Astrocyte (in vitro differentiated cells and primary cell): Measurements from ENCODE around the gene LDOC1. TPM values are rescaled to one million over a fixed set of nuclear protein-coding genes. Genes with fewer than 3 reads are reported as not detected.

Experiments
- DNase-seq: peaks from one replicate; pipeline ENCODE4 v3.0.0-alpha.2; 2010; ENCODE audit warnings: low read depth
- FAIRE-seq: peaks from 2 replicates; lab custom pipeline; 2011; peaks lifted over from hg19 to GRCh38; lab: Jason Lieb, UNC
- H2AFZ ChIP-seq: 2 replicates; pipeline ENCODE4 v1.6.0; 2012; ENCODE audit warnings: low read depth, low read length, inconsistent platforms
- H3K27ac ChIP-seq: 2 replicates; pipeline ENCODE4 v1.5.1; 2011; ENCODE audit warnings: low read depth, low read length, inconsistent platforms
- H3K27me3 ChIP-seq: 2 replicates; pipeline ENCODE4 v1.6.0; 2011; ENCODE audit warnings: low read length, inconsistent platforms; ENCODE audit not compliant: insufficient read depth
- H3K36me3 ChIP-seq: 2 replicates; pipeline ENCODE4 v1.5.1; 2011; ENCODE audit warnings: low read length, inconsistent platforms; ENCODE audit not compliant: insufficient read depth
- H3K4me1 ChIP-seq: 2 replicates; pipeline ENCODE4 v1.5.1; 2011; ENCODE audit warnings: low read length, inconsistent platforms; ENCODE audit not compliant: insufficient read depth
- H3K4me2 ChIP-seq: 2 replicates; pipeline ENCODE4 v1.6.0; 2012; ENCODE audit warnings: low read length, inconsistent platforms
- H3K4me3 ChIP-seq: 2 replicates; pipeline ENCODE4 v1.5.1; 2011; ENCODE audit warnings: low read depth, mild to moderate bottlenecking, low read length, inconsistent platforms; ENCODE audit not compliant: insufficient read depth
- H3K79me2 ChIP-seq: 2 replicates; pipeline ENCODE4 v1.6.0; 2012; ENCODE audit warnings: mild to moderate bottlenecking, low read length, inconsistent platforms; ENCODE audit not compliant: insufficient read depth
- H3K9ac ChIP-seq: 2 replicates; pipeline ENCODE4 v1.6.0; 2012; ENCODE audit warnings: mild to moderate bottlenecking, low read length, inconsistent platforms
- H3K9me3 ChIP-seq: 2 replicates; pipeline ENCODE4 v1.5.1; 2012; ENCODE audit warnings: low read depth, mild to moderate bottlenecking, low read length, inconsistent platforms; ENCODE audit not compliant: insufficient read depth
- H4K20me1 ChIP-seq: 2 replicates; pipeline ENCODE4 v1.6.0; 2012; ENCODE audit warnings: low read length, inconsistent platforms; ENCODE audit not compliant: insufficient read depth
- H3K27ac Mint-ChIP-seq: one replicate; pipeline ENCODE4 v1.8.0; 2021; ENCODE audit warnings: mild to moderate bottlenecking, mixed read lengths; ENCODE audit not compliant: unreplicated experiment
- H3K27me3 Mint-ChIP-seq: one replicate; pipeline ENCODE4 v1.8.0; 2021; ENCODE audit warnings: low read depth, mixed read lengths; ENCODE audit not compliant: unreplicated experiment
- H3K36me3 Mint-ChIP-seq: one replicate; pipeline ENCODE4 v1.8.0; 2021; ENCODE audit warnings: low read depth, mixed read lengths; ENCODE audit not compliant: unreplicated experiment
- H3K4me1 Mint-ChIP-seq: one replicate; pipeline ENCODE4 v1.8.0; 2021; ENCODE audit warnings: low read depth, mixed read lengths; ENCODE audit not compliant: unreplicated experiment
- H3K4me3 Mint-ChIP-seq: one replicate; pipeline ENCODE4 v1.8.0; 2021; ENCODE audit warnings: mild to moderate bottlenecking, moderate library complexity, mixed read lengths; ENCODE audit not compliant: unreplicated experiment
- H3K9me3 Mint-ChIP-seq: one replicate; pipeline ENCODE4 v1.8.0; 2021; ENCODE audit warnings: mild to moderate bottlenecking, mixed read lengths; ENCODE audit not compliant: unreplicated experiment
- EZH2 ChIP-seq: IDR thresholded peaks from 2 replicates; pipeline ENCODE4 v1.6.1; 2012; ENCODE audit warnings: mild to moderate bottlenecking, low read length, inconsistent platforms; ENCODE audit not compliant: insufficient read depth
- total RNA-seq: library from RNA; stranded (reverse); gene quantifications from 2 replicates; pipeline ENCODE4 v1.2.1, GENCODE V29; 2021
- TF ChIP-seq, protein P1 (sequence below): IDR thresholded peaks from 2 replicates; pipeline ENCODE4 v1.5.1; 2011; ENCODE audit warnings: low read depth, mild to moderate bottlenecking, inconsistent platforms, low read length, moderate library complexity; ENCODE audit not compliant: insufficient read depth

LDOC1 gene
- total RNA-seq, 1 donor from 2014 or later, result 49.9 TPM

DNA sequence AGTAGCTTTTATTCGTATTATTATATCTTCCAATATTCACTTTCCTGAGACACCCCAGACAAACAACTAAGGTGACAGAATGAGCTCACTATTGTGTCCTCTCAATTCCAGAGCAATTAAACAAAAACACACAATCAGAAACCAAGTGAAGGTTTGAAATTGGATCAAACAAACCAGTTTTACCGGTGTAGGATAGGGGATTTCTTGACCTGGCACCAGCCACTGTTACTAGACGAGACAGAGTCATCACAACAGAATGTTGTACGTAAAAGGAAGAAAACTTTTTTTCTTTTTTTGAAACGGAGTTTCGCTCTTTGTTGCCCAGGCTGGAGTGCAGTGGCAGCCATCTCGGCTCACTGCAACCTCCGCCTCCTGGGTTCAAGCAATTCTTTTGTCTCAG lies 43.7 kb downstream of the LDOC1 start:
- no peak overlapping the region for H2AFZ ChIP-seq
- no peaks in the 10 kb centered on the region for H3K4me1 ChIP-seq
- H3K4me2 ChIP-seq, result no peak overlapping the region
- no peaks in the 10 kb centered on the region for H3K79me2 ChIP-seq
- no peaks in the 10 kb centered on the region for H3K36me3 ChIP-seq
- no peaks in the 10 kb centered on the region for H3K36me3 Mint-ChIP-seq
- H4K20me1 ChIP-seq, result no peaks in the 10 kb centered on the region
- no peaks in the 10 kb centered on the region for H3K27me3 ChIP-seq
- H3K4me3 ChIP-seq, result no peak overlapping the region
- no peaks in the 10 kb centered on the region for H3K4me1 Mint-ChIP-seq
- H3K27ac Mint-ChIP-seq, result no peak overlapping the region
- no peaks in the 10 kb centered on the region for H3K27me3 Mint-ChIP-seq
- no peak overlapping the region for H3K4me3 Mint-ChIP-seq
- FAIRE-seq (peak; percentile 75), DNase-seq (no peak)
- no peaks in the 10 kb centered on the region for H3K9me3 ChIP-seq
- H3K9me3 Mint-ChIP-seq, result no peaks in the 10 kb centered on the region
- no peak overlapping the region for H3K9ac ChIP-seq
- no peak for TF ChIP-seq EZH2
- TF ChIP-seq, protein P1, sequence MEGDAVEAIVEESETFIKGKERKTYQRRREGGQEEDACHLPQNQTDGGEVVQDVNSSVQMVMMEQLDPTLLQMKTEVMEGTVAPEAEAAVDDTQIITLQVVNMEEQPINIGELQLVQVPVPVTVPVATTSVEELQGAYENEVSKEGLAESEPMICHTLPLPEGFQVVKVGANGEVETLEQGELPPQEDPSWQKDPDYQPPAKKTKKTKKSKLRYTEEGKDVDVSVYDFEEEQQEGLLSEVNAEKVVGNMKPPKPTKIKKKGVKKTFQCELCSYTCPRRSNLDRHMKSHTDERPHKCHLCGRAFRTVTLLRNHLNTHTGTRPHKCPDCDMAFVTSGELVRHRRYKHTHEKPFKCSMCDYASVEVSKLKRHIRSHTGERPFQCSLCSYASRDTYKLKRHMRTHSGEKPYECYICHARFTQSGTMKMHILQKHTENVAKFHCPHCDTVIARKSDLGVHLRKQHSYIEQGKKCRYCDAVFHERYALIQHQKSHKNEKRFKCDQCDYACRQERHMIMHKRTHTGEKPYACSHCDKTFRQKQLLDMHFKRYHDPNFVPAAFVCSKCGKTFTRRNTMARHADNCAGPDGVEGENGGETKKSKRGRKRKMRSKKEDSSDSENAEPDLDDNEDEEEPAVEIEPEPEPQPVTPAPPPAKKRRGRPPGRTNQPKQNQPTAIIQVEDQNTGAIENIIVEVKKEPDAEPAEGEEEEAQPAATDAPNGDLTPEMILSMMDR, result no peak
- no peak overlapping the region for H3K27ac ChIP-seq

DNA sequence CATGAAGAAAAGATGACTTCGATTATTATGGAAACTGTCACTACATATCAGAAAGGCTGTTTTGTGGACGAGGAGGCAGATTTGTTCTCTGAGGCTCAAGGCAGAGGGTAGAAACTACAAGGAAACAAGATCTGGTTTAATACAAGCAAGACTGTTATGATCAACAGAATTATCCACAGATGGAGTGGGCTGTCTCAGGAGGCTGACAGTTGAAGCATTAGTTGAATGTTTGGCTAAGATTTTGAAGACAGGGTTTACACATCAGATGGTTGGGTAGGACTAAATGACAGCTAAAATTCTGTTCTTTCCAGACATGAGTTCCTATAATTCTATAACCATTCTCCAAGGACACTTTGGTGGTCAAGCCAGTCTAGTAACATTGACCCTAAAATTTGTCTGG lies 49.8 kb downstream of the LDOC1 start:
- DNase-seq (no peak), FAIRE-seq (peak; percentile 39)
- Histone ChIP-seq H3K79me2 (no peaks in the 10 kb centered on the region), H3K9ac (no peak overlapping the region), H3K27me3 (no peaks in the 10 kb centered on the region), H3K27ac (no peak overlapping the region), H3K36me3 (no peaks in the 10 kb centered on the region), H4K20me1 (no peaks in the 10 kb centered on the region), H3K9me3 (no peaks in the 10 kb centered on the region), H2AFZ (no peak overlapping the region), H3K4me1 (no peaks in the 10 kb centered on the region), H3K4me2 (no peak overlapping the region), H3K4me3 (no peak overlapping the region)
- Mint-ChIP-seq H3K27ac (no peak overlapping the region), H3K9me3 (no peaks in the 10 kb centered on the region), H3K4me1 (no peaks in the 10 kb centered on the region), H3K36me3 (no peaks in the 10 kb centered on the region), H3K27me3 (no peaks in the 10 kb centered on the region), H3K4me3 (no peak overlapping the region)
- TF ChIP-seq, protein P1, result no peak

Other genes starting within 250 kb of the LDOC1 start
- gene SPANXB1, start 174.5 kb downstream of the LDOC1 start, total RNA-seq, result not detected in 2 replicates
- not detected in 2 replicates for gene SPANXC, start 65.4 kb upstream of the LDOC1 start, total RNA-seq